Epithelial cell of prostate (primary cell): ENCODE data around the gene CRB2.

Source experiments
- DNase-seq: peaks from one replicate; pipeline ENCODE4 v3.0.0-alpha.2; 2011; ENCODE audit warnings: low read depth, low spot score
- H3K27ac ChIP-seq: fragments of 450-650 bp; 2 replicates; pipeline ENCODE4 v1.5.1; 2017; ENCODE audit warnings: mild to moderate bottlenecking

Gene CRB2

GRCh38 chr9:123355761-123356431 lies at the start of gene CRB2:
TSS of gene CRB2 (plus strand) at chr9:123356197. CDS start at chr9:123356261, 64 bp downstream.
- H3K27ac ChIP-seq = no peak within 1 kb of the TSS
- DNase-seq = no peak

- H3K27ac ChIP-seq = no peak overlapping the region
- no peak for DNase-seq
These were observed 46.4 kb upstream of the CRB2 start for GRCh38 chr9:123309611-123310010.

- DNase-seq = no peak
- H3K27ac ChIP-seq = no peak overlapping the region
These were observed 45.3 kb upstream of the CRB2 start for GRCh38 chr9:123310551-123311249.

- H3K27ac ChIP-seq = no peak overlapping the region
- DNase-seq = no peak
These were observed 44.7 kb upstream of the CRB2 start for GRCh38 chr9:123311250-123311752.

DNA sequence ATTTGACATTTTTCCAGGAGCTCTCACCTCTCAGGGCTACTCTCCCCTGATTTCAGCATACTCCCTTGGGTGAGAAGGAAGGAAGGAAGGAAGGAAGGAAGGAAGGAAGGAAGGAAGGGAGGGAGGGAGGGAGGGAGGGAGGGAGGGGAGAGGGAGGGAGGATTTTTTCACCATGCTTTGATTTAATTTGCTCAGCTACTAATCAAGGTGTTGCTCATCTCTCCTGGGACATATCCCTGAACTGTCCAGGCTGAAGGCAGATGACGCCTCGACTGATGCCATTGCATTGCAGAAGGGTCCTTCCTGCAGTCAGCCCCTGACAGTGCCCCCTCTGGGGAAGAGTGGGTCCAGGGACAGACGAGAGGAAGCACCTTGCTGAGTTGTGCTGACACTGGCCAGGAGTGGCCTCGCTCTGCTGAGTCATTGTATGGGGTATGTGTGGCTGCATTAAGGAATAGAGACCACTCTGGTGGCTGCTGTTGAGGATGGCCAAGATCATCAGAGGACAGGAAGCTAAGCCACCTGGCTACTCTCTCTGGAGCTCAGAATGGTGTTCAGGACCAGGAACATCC lies 43.6 kb upstream of the CRB2 start:
- DNase-seq = no peak

DNA sequence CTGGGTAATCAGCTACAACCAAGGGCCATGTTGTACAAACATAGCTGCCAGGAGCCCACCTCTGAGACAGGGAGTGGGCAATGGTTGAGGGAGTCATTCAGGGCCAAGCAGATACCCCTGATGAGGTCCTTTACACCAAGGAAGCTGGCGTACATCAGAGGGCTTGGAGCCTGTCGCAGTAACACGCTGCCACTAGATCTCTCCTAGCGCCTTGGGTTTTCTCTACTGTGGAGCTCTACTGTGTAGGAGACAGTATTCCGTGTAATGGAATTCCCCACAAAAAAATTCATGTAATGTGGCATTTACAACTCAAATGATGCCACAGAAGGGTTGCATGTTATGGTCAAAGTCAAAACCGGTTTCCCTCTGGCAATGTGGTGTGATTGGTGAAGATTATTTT lies 41.4 kb upstream of the CRB2 start:
- no peak for DNase-seq
- no peak overlapping the region for H3K27ac ChIP-seq

More for the DNA sequence above, 43.6 kb upstream of the CRB2 start:
- H3K27ac ChIP-seq = no peak overlapping the region

GRCh38 chr9:123315635-123316034 lies 40.4 kb upstream of the CRB2 start:
- DNase-seq = no peak
- H3K27ac ChIP-seq = no peak overlapping the region

DNA sequence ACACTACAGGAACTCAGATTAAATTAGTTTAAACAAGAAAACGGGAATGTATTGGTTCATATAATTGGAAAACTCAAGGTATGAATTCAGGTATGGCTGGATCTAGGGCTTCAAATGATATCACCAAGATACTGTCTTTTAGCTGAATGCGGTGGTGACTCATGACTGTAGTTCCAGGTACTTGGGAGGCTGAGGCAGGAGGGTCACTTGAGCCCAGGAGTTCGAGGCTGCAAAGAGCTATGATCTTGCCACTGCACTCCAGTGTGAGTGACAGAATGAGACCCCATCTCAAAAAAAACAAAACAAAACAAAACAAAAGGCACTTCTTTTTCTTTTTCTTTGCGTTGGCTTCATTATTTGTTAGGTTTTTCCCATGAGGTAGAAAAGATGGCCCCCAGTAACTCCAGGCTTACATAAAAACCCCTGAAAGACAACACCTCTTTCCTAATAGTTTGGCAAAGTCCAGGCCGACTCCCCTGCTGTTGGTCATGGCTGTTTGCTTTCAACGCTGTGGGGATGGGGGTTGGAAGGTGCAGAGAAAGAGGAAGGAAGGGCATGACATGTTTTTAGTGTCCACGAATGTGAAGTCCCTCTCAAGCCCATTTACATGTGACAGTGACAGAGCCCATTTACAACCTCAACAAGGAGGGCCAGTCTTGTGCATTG lies 39.8 kb upstream of the CRB2 start:
- no peak for DNase-seq
- no peak overlapping the region for H3K27ac ChIP-seq

DNA sequence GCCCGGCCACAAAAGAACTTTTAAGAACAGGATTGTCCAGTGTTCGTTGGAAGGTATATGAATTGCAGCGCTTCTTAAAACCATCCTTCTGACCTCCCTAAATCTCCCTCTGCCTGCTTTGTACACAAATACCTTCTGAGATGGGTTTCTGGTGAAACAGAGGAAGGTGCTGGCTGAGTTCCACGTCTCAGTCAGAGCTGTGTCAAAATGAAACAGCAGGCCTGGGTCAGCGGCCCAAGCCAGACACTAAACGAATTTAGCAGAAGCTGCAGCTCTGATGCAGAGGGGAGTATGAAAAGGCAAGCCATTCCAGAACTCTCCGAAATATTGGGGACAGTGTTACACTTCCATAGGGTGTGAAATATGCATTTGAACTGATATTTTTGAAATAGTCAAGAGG lies 37.8 kb upstream of the CRB2 start:
- DNase-seq = no peak
- H3K27ac ChIP-seq = no peak overlapping the region

DNA sequence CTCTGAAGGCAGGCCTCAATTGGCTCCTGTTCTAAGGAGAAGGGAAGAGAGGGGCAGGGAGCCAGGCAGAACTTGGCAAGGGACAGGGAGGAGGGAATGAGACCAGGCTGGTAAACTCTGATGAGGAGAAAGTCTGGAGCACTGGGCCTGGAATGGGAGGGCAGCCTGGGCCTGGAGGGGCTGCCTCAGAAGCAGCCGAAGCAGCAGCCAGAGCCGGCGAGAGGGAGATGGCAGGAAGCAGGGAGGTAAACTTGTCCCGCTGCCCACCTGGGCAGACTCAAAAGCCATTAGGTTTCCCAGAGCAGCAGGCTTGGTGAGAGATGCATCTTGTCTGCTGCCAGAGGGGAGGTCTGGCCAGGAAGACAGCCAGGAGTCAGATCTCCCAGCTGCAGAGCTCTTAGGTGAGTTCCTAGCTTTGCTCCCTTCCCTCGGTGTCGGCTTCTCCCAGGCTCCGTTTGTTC lies 37.0 kb upstream of the CRB2 start:
- DNase-seq = no peak
- H3K27ac ChIP-seq = no peak overlapping the region

DNA sequence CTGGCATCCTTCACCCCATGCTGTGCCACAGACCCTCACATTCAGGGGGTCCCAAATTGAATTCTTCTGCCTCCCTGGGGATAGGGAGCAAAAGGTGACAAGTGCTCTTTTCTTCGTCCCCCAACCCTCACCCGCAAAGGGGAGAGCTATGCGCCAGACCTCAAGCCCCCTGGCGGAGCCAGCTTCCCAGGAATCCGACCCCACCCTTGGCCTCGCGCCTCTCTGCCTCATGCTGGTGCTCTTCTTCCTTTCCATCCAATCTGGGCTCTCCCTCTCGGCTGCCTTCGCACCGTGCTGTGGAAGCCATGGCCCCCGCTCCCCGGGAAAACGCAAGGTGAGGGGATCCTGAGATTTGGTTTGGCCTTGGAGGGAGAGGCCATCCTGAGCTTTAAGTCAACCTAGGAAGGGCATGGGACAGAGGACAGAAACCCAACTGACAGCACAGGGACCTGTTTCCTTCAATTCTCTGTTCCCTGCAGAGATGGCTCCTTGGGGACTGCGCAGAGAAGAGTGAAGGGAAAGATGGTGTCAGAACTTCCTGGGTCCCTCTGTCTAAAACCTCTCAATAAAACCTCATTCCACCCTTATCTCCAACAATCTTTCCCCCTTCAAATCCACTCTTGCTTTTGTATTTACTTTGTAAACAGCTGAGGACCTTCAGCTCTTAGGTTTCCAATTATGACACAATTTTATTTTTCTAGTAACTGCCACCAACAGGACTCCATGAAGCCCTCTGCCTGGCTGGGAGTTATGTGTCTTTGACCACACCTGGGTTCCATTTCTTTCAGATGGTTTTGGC lies 36.3 kb upstream of the CRB2 start:
- DNase-seq = no peak
- no peak overlapping the region for H3K27ac ChIP-seq

DNA sequence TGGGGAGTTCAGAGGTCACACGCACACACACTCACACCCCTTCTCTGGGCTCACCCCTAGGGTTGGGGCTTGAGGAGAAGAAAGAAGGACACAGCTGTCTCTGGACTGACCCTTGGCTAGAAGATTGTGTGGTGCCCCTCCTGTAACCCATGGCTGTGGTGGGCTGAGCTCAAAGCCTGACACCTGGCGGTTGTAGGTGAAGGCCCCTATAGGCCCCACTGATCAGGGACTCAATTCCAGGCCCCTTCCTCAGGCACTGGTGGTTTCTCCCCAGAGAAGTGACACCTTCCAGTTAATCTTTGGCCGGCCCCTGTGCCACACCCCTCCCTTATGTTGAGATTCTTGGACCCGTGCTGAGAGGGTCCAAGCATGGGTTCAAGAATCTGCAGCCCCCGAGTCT lies 35.2 kb upstream of the CRB2 start:
- DNase-seq = no peak
- H3K27ac ChIP-seq = no peak overlapping the region

GRCh38 chr9:123321616-123322272 lies 34.3 kb upstream of the CRB2 start:
- no peak for DNase-seq
- H3K27ac ChIP-seq = no peak overlapping the region

DNA sequence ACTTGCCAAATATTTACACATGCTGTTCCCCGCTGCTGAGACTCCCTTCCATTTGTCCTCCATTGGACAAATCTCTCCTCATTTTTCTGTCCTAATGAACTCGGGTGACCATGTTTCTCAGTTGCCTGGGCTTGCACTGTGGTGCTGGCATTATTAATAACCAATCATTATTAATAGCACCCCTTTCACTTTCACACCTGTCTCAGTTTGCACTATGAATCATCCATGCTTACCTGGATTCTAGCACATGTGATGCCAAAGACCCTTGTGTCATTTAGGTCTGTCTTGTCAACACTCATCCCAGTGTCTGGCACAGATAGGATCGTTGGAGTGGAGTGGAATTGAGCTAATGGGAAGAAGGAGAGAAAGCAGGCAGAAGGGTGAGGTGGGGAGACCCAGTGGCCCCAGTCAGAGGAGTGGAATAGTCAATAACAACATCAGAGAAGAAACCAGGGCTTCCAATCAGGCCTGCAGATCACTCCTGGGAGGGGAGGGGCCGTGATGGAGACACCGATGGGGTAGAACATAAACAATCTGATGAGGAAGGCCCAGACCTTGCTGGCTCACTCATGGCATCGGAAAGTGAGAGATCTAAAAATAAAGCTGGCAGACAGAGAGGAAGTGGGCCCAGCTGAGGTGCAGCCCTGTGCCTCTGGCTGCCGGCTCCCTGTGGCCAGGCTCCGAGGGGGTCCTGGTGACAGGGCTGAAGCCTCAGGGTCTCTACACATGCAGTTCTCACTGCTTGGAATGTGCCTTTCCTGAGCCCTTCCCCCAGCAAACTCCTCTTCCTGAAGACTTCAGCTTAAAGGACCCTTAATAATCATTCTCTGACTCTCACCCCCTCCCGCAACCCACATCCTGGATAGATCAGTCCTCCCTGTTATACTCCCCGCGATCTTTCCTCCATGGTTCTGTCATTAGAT lies 33.5 kb upstream of the CRB2 start:
- H3K27ac ChIP-seq = no peak overlapping the region
- no peak for DNase-seq

DNA sequence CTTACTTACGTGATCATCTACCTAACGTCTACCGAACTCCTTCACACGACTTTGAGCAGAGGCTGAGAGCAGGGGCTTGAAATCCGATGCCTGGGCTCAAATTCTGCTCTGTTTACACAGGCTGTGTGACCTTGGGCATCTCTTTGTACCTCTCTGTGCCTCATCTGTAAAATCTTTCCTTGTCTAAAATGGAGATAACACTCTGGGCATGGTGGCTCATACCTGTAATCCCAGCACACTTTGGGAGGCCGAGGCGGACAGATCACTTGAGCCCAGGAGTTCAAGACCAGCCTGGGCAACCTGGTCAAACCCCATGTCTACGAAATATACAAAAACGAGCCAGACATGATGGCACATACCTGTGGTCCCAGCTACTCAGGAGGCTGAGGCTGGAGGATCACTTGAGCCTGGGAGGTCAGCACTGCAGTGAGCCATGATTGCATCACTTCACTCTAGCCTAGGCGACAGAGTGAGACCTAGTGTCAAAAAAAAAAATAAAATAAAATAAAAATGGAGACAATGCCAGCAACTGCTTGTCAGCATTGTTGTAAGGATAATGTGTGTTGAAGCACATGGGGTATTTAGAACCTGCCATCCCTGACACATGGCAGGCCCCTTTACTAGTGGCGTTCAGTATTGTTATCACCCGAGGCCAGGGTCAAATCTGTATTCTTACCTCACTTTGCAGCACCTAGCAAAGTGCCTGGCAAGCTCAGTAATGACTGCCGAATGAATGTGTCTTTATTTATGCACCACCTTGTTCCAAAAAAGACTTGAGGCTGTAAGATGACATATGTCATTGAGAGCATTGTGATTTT lies 32.6 kb upstream of the CRB2 start:
- H3K27ac ChIP-seq = no peak overlapping the region
- DNase-seq = no peak

DNA sequence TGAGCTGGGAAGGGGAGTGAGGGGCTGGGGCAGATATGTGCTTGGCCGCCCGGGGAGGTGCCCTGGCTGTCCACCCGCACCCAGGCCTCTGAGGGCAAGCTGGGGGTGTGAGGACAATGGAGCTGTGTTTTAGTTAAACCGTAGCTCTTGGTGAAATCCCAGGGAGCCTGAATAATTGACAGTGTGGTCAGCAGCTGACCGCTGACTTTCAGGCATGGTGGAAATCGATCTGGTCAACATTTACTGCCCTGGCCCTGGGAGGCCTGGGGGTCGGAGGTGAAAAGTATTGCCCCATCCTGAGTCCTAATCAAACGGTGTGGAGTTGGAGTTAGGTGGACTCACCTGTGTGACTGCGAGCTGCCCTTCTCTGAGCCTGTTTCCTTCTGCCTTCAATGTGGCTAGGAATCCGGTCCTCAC lies 31.2 kb upstream of the CRB2 start:
- no peak for DNase-seq
- H3K27ac ChIP-seq = no peak overlapping the region

- no peak overlapping the region for H3K27ac ChIP-seq
- no peak for DNase-seq
These were observed 29.8 kb upstream of the CRB2 start for GRCh38 chr9:123326187-123326586.

GRCh38 chr9:123326662-123327093 lies 29.3 kb upstream of the CRB2 start:
- peak overlapping the region; percentile 70 for H3K27ac ChIP-seq
- no peak for DNase-seq
